OCI-LY7 (cell line): ENCODE data around the gene CNN2.

Source experiments
- CTCF ChIP-seq: fragments of 200-600 bp; sonication (generic); conservative IDR thresholded peaks from 2 replicates; pipeline ENCODE4 v1.5.1; 2014; ENCODE audit warnings: mild to moderate bottlenecking, antibody characterized with exemption, low read length, moderate library complexity, mixed read lengths
- EZH2phosphoT487 ChIP-seq: fragments of 200-600 bp; sonication (generic); IDR thresholded peaks from 2 replicates; pipeline ENCODE4 v1.6.1; 2018; ENCODE audit warnings: low read depth, borderline replicate concordance, mild to moderate bottlenecking, mixed run types, antibody characterized with exemption, low read length, moderate library complexity, mixed read lengths

- TF ChIP-seq CTCF (no peak), EZH2phosphoT487 (no peak)
Observed at GRCh38 chr19:1019616-1019961, 6.8 kb upstream of the CNN2 start.
